Measurements from ENCODE around the gene TTLL6.
"Not testable (repeated sequence)": the region's sequence is repeated elsewhere in the genome, so short reads cannot be mapped to it uniquely, and the experiment has no call there.

Gene TTLL6

DNA sequence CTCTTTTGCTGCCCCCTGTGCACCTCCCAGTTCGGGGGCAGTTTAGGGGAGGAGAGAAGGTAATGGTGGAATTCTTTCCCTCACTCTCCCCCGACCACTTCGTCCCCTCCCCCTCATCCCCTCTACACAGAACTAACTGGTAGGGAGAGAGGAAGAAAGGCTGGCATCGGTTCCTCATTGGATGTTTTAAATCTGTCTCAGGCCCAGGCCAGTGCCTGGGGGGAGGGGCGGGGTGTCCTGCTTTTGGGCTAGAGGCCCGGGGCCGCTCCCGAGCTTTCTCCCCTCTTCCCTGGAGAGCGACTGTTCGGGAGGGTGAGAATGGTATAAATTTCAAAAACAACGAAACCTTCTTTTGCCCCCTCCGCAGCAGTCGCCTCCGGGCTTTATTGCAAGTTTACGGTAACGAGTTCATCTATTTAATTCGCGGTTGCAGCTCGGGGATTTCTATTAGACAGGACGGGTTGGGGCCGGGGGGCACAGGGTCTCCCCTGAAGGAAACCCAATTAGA lies 94.1 kb downstream of the TTLL6 start, which contains the start of gene PRAC2:
PRAC2 (plus strand) TSS at position 271 of the 508 bp plus-strand sequence. CDS start 1,226 bp downstream, outside the sequence.
- DNase-seq (ENCODE audit: low spot score), result no peak

DNA sequence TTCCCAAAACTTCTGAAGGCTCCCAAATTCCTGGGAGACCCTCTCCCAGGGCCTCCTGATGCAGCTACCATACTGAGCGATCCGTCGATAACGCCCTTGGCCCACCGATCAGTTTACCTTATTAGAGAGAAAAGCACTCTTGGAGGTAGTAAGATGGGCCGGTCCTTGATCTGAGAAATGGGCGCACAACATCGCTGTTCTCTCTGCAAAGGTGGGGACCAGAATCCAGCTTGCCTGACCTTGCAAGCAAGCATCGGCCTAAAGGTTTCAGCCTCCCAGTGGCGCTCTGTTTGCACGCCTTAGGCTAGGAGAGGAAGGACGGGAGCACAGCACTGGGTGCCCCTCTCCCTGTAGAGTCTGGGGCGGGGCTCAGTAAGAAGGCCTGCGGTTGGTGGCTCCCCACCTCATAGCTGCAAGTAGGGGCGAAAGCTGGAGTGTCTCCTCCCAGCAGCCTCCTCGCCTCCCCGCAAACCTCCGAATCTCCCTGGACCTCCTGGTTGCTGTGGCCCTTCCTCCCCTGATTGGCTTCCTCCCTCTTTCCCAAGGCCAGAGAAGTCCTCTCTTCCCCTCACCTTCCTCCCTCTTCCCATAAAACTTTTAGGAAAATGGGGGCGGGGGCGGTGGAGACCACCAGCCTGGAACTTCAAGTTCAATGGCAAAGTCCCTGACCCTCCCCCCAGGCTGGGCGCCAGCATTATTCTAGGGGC lies 94.7 kb downstream of the TTLL6 start, which contains the start of gene PRAC1:
PRAC1 (minus strand) TSS at position 318 of the 707 bp plus-strand sequence; CDS start at position 192, 126 bp downstream.
- DNase-seq (ENCODE audit: low spot score), result no peak

DNA sequence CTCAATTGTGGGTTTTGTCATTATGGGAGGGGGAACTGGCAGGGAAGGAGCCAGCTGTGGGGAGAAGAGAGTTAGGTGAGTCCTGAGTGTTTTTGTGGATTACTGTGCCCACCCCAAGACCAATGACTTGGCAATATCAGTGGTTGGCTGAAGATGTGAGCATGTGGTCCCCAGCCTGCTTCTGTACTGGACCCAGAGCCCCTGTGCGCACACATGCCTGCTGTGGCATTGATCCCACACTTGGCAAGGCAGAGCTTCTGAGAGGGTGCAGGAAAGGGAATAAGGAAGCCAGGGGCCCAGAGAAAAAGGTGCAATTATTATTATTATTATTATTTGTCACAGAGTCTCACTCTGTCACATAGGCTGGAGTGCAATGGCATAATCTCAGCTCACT lies 96.0 kb downstream of the TTLL6 start:
- no peak for DNase-seq (ENCODE audit: low spot score)

DNA sequence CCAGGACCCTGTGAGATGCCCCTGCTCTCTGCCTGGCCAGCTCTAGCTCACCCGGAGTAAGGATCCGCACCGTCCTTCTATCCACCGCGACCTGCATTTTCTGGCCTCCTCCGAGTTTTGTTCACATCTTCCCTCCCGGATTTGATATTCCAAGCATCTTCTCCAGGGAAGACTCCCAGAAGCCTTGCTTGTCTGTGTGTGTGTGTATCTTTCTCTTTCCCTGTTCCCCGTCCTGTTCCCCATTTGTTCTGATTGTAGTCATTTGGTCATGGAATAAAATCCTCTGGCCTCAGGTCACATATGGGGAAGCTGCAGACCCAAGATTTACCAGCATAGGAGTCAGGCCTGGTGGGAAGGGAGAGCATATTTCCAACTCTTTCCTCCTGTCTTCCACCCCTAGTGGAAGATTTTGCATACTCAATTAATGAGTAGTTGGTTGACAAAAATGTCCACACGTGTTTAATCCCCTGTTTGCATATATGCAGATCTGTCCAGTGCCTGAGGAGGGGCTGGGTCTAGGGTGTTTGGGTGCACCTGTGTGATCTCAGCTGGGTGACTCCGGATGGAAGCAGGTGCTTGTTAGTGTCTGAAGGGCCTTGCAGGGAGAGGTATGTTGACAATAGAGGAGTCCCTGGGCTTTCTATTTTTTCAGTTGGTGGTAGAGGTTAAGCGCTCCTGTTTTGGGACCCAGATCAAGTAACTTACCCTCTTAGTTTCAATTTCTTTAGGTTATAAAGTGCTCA lies 96.6 kb downstream of the TTLL6 start:
- DNase-seq (ENCODE audit: low spot score), result no peak

DNA sequence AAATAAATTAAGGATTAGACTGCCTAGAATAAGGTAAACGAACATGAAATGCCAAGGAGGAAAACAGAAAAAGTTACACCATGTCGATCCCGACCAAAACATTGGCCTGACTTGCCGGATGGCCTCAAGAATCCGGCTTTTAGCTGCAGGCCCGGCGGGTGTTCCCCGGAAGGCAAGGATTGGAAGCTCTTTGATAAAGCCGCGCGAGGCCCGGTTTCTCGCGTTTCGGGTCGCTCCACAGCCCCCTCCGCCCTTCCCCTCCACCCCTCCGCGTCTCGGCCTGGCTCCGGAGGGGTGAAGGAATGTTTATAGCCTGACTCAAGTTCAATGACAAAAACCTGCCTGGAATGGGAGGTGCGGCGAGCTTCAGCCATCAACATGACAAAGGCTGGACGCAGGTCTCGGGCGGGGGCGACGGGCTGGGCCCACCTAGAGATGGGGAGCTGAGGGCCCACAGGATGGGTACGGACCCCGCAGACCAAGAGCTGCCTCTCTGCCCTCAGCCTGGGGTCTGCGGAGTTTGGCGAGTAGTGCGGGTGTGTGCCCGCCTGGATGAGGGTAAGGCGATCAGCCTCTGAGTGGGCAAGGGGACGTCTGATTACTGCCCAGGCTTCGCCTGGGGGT lies 97.3 kb downstream of the TTLL6 start:
- no peak for DNase-seq (ENCODE audit: low spot score)

DNA sequence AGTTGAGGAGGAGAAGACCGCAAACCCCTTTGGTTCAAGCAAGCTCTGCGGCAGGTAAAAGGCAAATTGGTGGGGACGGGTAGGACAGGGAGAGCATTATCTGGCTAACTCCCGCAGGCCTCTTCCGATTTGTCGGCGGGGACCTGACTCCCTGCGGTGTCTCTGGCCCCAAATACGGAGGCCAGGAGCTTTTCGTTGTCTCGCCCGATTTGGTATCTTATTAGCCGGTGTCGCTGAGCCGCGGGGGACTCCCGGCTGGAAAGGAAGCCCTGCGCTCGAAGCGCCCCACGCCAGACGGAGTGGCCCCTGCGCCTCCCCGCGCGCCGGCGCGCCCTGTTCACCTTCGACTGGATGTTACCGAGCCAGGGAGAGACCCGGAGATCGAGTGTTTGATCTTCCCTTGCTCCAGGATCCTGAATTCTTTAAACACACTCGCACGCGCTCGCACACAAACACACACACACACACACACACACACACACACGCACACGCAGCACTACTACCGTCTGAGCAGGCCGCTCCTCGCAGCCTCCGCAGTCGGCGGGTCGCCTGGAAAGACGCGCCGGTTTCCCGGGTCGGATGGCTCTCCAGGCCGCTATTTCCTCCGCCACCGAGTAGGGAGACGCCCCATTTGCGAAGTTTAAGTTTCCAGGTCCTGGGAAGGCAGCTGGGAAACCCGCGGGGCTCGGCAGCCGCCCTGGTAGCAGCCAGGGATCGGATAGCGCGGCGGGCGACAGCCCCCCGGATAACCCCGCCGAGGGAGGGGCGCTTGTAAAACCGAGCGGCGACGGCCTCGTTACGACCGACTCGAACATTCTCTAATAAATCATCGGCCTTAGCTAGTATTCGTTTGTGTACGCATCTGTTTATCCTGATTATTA lies 98.0 kb downstream of the TTLL6 start:
- DNase-seq (ENCODE audit: low spot score), result no peak

DNA sequence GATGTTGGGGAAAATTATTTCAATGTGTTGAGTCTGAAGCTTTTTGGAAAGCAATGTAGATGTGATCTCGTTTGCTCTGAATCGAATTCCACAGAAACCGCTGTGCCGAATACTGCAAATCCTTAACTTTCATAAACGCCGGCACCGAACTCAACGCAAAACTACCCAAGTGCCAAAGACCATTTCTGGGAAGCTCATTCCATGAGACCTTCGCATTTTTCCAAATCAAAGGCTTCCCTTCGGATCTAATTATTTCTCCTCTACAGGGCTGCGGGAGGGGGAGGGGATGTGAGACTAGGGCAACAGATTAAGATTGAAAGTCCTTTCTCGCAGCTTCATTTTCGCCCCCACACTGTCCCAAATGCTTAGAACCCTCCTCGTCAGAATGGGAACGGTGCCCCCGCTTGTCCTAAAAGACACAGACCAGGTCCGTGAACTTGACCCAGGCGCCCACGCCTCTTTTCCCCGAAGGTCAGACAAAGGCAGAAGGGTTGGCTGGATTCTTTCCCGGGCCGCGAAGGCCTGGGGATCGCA lies 98.7 kb downstream of the TTLL6 start:
- DNase-seq (ENCODE audit: low spot score), result no peak

DNA sequence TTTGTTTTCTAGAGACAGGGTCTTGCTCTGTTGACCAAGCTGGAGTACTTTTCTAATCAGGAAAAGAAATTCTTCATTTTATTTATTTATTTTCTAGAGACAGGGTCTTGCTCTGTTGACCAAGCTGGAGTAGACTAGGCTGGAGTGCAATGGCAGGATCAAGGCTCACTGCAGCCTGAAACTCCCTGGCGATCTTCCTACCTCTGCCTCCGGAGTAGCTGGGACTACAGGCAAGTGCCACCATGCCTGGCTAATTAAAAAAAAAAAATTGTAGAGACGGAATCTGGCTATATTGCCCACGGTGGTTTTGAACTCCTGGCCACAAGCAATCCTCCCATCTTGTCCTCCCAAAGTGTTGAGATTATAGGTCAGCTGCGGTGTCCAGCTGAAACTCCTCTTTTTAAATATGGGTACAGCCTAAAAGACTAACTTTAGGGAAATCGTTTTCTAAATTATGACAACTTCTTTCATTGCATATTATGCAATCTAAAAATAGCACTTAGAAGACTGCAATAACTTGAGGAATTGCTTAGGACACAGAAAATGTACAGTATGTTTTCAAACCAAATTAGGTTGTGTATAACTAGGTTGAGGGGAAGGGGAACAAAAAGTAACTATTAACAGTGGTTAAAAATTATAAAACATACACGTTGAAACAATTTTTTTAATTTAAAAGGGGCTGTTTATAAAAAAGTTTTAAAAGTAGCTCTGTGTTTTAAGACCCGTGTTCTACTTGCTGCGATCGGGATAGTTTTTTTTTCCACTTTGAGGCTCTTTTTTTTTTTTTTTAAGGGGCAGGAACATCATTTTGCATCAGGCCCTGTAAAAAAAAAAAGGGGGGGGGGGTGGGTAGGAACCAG lies 99.4 kb downstream of the TTLL6 start:
- no peak for DNase-seq (ENCODE audit: low spot score)

DNA sequence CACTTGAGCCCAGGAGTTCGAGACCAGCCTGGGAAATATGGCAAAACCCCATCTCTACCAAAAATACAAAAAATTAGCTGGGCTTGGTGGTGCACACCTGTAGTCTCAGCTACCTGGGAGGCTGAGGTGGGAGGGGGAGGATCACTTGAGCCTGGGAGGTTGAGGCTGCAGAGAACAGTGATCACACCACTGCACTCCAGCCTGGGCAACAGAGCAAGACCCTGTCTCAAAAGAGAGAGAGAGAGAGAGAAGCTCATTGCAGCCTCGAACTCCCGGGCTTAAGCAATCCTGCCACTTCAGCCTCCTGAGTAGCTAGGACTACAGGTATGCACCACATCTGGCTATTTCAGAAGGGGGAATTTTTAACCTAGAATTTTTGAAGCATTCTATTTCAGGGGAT lies 100.5 kb downstream of the TTLL6 start:
- DNase-seq (ENCODE audit: low spot score), result not testable (repeated sequence)

DNA sequence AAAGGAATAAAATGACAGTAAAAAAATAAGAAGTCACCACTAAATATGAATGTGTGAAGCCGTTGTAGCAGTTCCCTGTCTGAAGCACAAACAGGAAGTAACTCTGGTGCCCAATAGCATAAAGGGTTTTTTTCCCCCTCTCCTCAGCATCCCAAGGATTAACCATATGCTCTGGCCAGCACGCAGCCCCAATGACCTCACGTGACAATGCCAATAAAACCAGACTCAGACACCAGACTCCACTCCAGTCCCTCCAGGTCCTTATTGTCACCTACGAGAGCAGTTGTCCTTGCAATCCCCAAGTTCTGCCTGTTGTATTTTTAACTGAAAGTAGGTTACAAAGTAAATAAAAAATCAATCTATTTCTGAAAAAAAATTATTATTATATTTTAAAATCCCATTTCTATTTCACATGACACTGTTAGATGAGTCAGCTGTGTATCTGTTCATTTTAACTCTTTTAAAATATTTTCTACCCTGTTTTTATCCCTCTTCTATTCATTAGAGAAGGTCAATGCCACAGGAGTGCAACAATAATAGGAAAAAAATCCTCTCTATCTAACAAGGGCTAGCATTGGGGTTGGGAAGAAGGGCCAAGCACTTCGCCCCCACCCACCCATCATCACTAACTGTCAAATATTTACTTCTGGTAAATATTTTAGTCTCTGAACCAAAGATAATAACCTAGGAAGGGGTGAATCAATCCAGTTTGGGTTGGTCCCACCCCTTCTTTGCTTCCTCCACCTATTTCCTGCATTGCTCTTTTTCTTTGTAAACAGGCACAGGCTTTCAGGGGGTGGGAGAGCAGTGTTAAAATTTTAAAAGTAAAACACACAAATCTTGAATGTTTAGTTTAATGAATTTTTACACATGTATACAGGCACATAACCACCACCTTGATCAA lies 101.3 kb downstream of the TTLL6 start:
- no peak for DNase-seq (ENCODE audit: low spot score)

All from D341Med (cell line).